Measurements from ENCODE around the gene FAM120B.
A peak's percentile ranks its signal among the peaks of the same experiment; 100 is the strongest.

Gene FAM120B

GRCh38 chr6:170363255-170363654, 56.7 kb downstream of the FAM120B start:
- DNase-seq, result no peak

GRCh38 chr6:170365121-170365520, 58.6 kb downstream of the FAM120B start:
- DNase-seq, result no peak

GRCh38 chr6:170365593-170365992, 59.0 kb downstream of the FAM120B start:
- DNase-seq, result no peak

GRCh38 chr6:170366248-170366960, 59.8 kb downstream of the FAM120B start:
- DNase-seq, result no peak

- DNase-seq, result no peak
Observed at GRCh38 chr6:170367241-170367640, 60.7 kb downstream of the FAM120B start.

GRCh38 chr6:170368544-170368943, 62.0 kb downstream of the FAM120B start:
- DNase-seq, result no peak

- no peak for DNase-seq
Observed at GRCh38 chr6:170369403-170369802, 62.8 kb downstream of the FAM120B start.

- DNase-seq, result peak; percentile 6 to 12
Observed at GRCh38 chr6:170370416-170370815, 63.9 kb downstream of the FAM120B start.

- no peak for DNase-seq
Observed at GRCh38 chr6:170371080-170371479, 64.5 kb downstream of the FAM120B start.

GRCh38 chr6:170371588-170371987, 65.0 kb downstream of the FAM120B start:
- DNase-seq, result no peak

- no peak for DNase-seq
Observed at GRCh38 chr6:170372380-170373325, 66.1 kb downstream of the FAM120B start.

- peak; percentile 59 to 85 for DNase-seq
Observed at GRCh38 chr6:170374571-170375444, 68.2 kb downstream of the FAM120B start.

GRCh38 chr6:170375661-170376060, 69.1 kb downstream of the FAM120B start:
- no peak for DNase-seq

- DNase-seq, result peak in 1 of 2 donors; percentile 52
Observed at GRCh38 chr6:170376386-170377043, 70.0 kb downstream of the FAM120B start.

- no peak for DNase-seq
Observed at GRCh38 chr6:170378502-170378901, 71.9 kb downstream of the FAM120B start.

GRCh38 chr6:170381562-170381961, 75.0 kb downstream of the FAM120B start:
- peak in 1 of 2 donors; percentile 13 for DNase-seq

GRCh38 chr6:170383466-170384035, 77.0 kb downstream of the FAM120B start:
- no peak for DNase-seq

- DNase-seq, result no peak
Observed at GRCh38 chr6:170385506-170385905, 78.9 kb downstream of the FAM120B start.

- no peak for DNase-seq
Observed at GRCh38 chr6:170388113-170388512, 81.6 kb downstream of the FAM120B start.

GRCh38 chr6:170393033-170393432, 86.5 kb downstream of the FAM120B start:
- no peak for DNase-seq

- no peak for DNase-seq
Observed at GRCh38 chr6:170393807-170394399, 87.3 kb downstream of the FAM120B start.

GRCh38 chr6:170394980-170395379, 88.4 kb downstream of the FAM120B start:
- no peak for DNase-seq

Measured in inflammatory macrophage treated with lipopolysaccharide for 1 hour (primary cell).